Limb (tissue), 2 donors: ENCODE data around the gene OMP.

Experiments used
- DNase-seq, 2 donors: peaks; one replicate each; pipeline ENCODE4 v3.0.0-alpha.2; 2016; ENCODE audit errors: extremely low spot score in 2 of 2

Gene OMP

GRCh38 chr11:77069336-77069968, 33.2 kb upstream of the OMP start:
- DNase-seq, result no peak

DNA sequence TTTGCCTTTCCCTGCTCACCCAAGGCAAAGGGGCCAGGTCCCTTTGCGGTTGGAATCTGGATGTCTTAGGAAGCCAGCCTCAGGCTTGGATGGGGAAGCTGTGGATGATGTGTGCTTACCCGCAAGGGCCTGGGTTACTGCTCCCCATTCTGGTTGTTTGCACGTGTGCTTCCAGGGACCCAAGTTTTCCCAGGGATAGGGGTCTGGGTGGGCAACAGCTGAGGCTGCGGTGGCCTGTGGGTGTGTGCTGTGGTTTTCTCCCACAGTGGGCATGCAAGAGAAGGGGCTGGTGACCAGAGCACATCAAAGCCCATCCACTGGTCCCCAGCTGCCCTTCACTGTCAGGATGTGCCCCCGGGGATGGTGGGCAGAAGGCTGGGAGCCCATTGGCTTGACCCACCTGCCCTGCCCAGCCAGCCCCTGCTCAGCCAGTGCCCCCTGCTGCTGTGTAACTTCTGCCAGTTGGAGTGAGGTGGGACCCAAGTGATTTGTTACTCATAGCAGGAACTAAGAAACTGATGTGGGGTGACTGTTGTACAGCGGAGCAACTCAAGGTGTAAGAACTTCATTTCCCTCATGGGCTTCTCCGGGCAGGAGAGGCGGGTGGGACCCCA, 32.6 kb upstream of the OMP start:
- no peak for DNase-seq

DNA sequence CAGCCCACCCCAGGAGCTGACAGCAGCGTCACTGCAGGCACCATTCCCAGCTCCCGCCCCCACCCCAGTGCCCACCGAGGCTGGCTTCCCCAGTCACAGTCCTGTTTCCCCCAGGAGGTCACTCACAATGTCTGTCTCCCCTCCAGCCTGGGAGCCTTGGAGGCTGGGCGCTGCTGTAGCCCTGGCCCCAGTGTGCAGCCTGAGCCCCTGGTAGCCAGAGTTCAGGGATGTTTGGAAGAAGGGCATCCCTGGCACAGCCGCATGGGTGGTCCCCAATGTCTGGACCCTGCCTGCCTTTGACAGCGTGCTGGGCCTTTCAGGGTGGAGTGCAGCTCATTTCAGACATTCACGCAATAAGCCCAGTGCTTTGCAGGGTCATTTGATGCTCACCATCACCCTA, 31.6 kb upstream of the OMP start:
- no peak for DNase-seq

DNA sequence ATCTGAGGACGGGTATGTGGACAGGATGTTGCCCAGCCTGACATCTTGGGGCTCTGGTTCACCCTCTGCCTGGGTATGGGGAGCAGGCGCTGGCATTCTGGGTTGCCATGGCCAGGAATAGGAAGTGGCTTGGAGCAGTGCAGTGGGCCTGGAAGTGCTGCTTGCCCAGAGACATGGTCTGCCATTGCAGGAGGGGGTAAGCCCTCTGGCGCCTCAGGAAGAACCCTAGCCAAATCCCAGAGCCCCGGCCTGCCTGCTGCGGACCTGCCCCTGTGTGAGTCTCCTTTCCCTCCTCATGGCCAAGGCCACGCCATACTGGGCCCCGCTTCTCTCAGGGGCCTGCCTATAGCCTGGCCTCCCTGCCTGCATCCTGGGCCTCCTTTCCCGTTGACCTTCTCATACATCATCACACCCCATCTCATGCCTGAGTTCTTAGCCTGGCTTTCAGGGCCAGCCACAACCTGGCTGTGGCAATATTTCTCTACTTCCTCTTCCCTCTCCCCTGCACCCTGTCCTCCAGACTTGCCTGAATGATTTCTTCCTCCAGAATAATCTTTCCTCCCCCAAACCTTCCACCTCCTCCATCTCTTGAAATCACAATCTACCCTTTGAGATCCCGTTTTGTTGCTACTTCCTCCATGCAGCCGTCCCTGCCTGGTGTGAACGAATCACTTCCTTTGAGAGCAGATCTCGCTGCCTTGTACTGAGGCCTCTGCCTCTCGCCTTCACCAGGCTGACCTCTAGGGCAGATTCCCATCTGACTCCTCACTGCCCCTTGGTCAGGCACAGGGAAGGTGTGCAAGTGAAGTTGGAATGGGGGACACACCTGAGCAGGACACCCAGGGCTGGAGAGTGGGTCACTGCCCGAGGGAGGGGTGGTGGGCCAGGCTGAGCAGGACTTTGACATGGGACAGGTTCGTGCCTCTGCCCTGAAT, 30.7 kb upstream of the OMP start:
- DNase-seq, result no peak

DNA sequence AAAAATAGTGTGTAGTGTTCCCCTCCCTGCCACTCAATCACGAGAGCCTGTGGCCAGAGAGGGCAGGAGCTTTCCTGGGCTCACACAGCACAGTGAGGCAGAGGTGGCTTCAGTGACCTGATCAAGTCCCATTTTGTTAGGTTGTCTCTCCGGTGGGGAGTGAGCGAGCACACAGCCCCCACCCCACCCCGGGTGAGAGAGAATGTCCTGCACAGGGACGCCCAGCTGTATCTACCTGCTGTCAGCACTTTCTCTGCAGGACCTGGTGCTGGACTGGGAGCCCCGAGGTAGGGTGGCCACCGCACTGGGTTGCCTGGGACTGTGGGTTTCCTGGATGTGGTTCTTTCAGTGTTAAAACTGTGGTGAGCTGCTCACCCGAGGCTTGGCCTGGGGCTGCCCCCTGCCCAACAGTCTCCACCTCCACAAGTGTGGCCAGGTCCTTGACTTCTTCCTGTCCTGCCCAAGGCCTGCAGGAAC, 29.8 kb upstream of the OMP start:
- no peak for DNase-seq

DNA sequence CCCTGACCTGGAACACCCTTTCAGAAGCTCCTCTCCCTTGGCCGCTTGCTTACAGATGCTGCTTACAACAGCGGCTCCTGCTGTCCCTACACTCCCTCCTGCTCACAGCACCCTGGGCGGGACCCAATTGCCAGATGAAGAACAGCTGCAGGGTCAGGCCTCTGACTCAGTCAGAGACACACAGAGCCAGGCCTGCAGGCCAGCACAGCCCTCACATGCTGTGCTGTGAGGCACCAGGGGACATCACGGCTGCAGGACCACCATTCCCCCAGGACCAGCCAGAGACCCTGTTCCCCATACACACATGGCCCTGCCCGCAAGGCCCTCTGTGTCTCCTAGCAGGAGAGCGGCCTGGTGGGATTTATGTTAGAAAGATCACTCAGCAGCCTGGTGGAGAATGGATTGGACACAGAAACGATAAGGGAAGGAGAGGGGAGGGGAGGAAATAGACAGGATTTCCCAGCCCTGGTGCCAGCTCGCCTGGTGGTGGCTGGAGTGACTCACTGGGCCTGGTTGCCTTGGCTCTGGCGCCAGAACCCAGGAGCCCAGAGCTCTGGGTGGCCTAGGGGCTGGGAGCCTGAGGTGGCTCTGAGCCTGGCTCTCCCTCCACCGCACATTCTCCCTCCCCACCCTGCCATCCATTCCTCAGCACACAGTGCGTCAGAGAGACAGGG, 29.2 kb upstream of the OMP start:
- DNase-seq, result peak; percentile 60 to 75

GRCh38 chr11:77074205-77074604, 28.4 kb upstream of the OMP start:
- DNase-seq, result no peak

DNA sequence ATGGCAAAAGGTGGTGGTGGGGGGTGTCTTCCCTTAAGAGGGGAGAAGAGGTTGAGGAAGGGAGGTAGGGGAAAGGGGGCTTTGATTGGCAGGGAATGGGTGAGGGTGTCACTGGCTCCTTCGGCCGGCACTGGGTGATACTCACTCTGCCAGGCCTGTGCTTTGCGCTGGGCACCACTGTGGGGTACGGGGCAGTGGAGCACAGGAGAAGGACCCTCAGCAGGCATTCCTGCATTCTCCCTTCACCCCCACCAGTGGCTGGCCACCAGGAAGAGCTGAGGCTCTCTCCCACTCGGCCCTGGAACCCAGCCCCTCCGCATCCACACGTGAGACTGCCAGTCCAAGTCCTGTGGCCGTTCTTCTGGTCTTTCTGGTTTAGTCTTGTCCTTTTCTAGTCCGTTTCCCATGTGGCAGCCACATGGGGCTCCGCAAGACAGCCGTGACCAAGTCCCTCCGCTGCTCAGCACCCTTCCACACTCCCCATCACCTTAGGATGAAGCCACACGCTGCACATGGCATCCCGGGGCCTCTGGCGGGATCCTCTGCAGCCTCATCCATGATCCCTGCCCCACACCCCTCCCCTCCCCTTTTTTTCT, 27.9 kb upstream of the OMP start:
- DNase-seq, result no peak

- DNase-seq, result no peak
Observed at GRCh38 chr11:77075425-77075905, 27.2 kb upstream of the OMP start.

DNA sequence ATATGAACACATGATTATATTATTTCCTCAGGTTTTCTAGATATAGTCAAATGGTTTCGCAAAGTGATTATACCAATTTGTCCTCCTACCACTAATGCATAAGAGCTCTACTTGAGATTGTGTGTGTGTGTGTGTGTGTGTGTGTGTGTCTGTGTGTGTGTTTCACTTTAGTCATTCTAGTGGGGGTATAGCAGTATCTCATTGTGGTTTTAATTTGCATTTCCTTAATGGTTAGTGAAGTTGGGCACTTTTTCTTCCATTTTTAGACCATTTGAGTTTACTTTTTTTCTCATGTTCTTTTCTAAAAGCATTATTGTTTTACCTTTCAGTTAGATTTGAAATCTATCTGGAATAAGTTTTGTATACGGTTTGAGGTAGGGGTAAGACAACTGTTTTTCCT, 23.0 kb upstream of the OMP start:
- no peak for DNase-seq

DNA sequence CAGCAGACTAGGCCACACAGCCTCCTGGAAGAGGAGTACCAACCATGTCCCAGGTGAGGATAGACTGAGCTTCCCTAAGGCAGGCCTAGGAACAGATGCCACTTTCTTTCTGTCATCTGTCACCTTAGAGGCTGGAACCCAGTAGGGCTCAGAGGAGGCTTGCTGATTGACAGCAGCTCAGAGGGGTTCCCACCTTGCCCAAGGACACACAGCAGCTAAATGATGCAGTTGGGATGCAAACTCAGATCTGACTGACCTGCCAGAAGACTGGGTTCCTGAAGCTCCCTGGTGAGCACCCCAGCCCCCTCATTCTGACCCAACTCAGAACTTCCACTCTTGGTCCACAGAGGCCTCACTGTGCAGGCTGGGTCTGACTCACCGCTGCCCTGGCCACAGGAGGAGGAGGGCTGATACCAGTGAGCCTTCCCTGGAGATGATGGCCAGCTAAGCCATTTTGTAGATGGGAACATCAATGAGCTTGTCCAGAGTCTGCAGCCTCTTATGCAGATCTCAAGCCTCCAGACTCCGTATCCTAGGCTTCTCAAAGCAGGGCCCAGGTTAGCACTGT, 21.9 kb upstream of the OMP start:
- DNase-seq, result no peak

DNA sequence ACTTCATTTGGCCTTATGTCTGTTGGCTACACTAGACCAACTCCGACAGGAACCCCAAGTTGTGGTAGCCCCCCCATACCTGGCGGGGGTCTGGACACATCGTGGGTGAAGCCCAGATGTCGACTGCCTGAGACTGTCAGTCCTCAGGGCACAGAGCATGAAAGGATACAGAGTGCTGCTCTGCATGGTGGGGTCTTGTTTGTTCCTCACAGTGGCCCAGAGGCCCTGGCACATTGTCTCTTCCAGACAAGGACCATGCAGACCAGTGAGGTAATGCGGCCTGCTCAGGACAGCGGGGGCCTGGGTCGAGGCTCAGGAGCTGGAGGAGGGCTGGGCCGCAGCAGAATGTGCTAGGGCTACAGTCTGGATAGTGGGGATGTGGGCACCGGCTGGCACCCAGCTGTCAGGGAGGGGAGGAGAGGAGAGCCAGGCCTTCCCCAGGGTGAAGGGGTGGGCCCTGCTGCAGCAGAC, 21.2 kb upstream of the OMP start:
- DNase-seq, result peak in 1 of 2 donors; percentile 20

GRCh38 chr11:77081976-77082836, 20.4 kb upstream of the OMP start:
- peak in 1 of 2 donors; percentile 18 for DNase-seq

DNA sequence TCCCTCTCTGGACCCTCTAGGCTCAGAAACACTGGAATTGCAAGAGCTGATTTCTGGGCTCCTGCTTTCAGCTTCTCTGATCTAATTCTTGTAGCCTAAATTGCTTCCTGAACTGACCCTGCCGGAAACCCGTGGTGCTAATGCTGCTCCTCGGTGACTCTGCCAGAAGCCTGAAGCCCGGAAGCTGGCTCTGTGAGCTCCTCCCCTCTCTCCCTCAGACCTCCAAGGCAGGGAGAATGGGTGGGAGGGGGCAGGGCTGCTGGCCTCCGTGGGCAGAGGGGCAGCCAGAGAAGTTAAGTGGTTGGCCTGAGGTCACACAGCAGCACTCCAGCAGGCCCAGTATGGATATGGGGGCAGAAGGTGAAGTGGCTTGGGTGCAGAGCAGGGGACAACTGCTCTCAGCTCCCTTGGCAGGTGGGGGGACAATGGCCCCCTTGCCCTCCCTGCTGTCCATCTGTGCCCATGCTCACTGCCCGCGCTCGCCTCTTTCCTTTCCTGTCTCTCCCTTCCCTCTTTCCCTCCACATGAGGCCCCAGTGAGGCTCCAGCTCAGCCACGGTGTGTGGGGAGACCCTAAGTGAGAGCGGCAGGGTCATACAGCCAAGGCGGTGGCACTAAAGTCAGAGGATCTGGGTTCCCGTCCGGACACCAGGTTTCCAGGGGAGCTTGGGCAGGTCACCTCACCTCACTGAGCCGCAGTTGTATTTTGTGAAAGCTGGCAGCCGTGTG, 19.6 kb upstream of the OMP start:
- peak; percentile 3 to 28 for DNase-seq

- DNase-seq, result peak in 1 of 2 donors; percentile 15
Observed at GRCh38 chr11:77083566-77084245, 18.9 kb upstream of the OMP start.

- peak in 1 of 2 donors; percentile 17 for DNase-seq
Observed at GRCh38 chr11:77084581-77085191, 18.0 kb upstream of the OMP start.

- no peak for DNase-seq
Observed at GRCh38 chr11:77085652-77086051, 17.0 kb upstream of the OMP start.
